Stromal cell of bone marrow (primary cell): ENCODE measurements around the gene NR0B2.
A peak's percentile ranks its signal among the peaks of the same experiment; 100 is the strongest.
"Not testable (repeated sequence)": the region's sequence is repeated elsewhere in the genome, so short reads cannot be mapped to it uniquely, and the experiment has no call there.

Experiments
- DNase-seq: peaks from one replicate; pipeline ENCODE4 v3.0.0-alpha.2; 2012; ENCODE audit warnings: low read depth

Gene NR0B2

GRCh38 chr1:26888231-26888630, 25.5 kb downstream of the NR0B2 start:
- DNase-seq, result no peak

GRCh38 chr1:26887125-26887524, 26.6 kb downstream of the NR0B2 start:
- peak; percentile 27 for DNase-seq

GRCh38 chr1:26882696-26883463, 30.9 kb downstream of the NR0B2 start:
- DNase-seq, result no peak

- DNase-seq, result not testable (repeated sequence)
Measured at GRCh38 chr1:26881611-26882010, 32.2 kb downstream of the NR0B2 start.

GRCh38 chr1:26879793-26880192, 34.0 kb downstream of the NR0B2 start:
- no peak for DNase-seq

GRCh38 chr1:26877326-26877725, 36.4 kb downstream of the NR0B2 start:
- no peak for DNase-seq

GRCh38 chr1:26874896-26875295, 38.9 kb downstream of the NR0B2 start:
- no peak for DNase-seq

- DNase-seq, result not testable (repeated sequence)
Measured at GRCh38 chr1:26873097-26873496, 40.7 kb downstream of the NR0B2 start.

- DNase-seq, result peak; percentile 97
Measured at GRCh38 chr1:26864610-26865480, 48.9 kb downstream of the NR0B2 start.

- no peak for DNase-seq
Measured at GRCh38 chr1:26863685-26864077, 50.1 kb downstream of the NR0B2 start.

- DNase-seq, result no peak
Measured at GRCh38 chr1:26862781-26863684, 50.7 kb downstream of the NR0B2 start, which contains the start of gene SFN. TSS of gene SFN (plus strand) at chr1:26863149. CDS start at chr1:26863213, 64 bp downstream.

- DNase-seq, result peak; percentile 17
Measured at GRCh38 chr1:26861889-26862378, 51.8 kb downstream of the NR0B2 start.
